H1 (cell line): ENCODE data around the gene GCSH. TPM values are rescaled to one million over a fixed set of nuclear protein-coding genes. Genes with fewer than 3 reads are reported as not detected.

Experiments
- CTCF ChIA-PET: fragments of 300-600 bp; sonication (Branson Sonifier 250); formaldehyde crosslinking; loops from one replicate; lab custom pipeline; 2021; ENCODE audit not compliant: partially characterized antibody; lab: Charles Lee
- POLR2A ChIA-PET: fragments of 300-600 bp; sonication (Branson Sonifier 250); formaldehyde crosslinking; loops from one replicate; lab custom pipeline; 2021; ENCODE audit warnings: inconsistent platforms; ENCODE audit not compliant: partially characterized antibody; lab: Charles Lee
- DNase-seq, 2 experiments: peaks; one replicate each; pipeline versions ENCODE4 v3.0.0 to v3.0.0-alpha.2; 2010 to 2022; ENCODE audit warnings: low spot score in 2 of 2, low read depth in 1 of 2, mixed read lengths in 1 of 2
- FAIRE-seq: peaks from 2 replicates; lab custom pipeline; 2011; peaks lifted over from hg19 to GRCh38; lab: Jason Lieb, UNC
- H2AFZ ChIP-seq: 2 replicates; pipeline ENCODE4 v1.8.1; 2012; ENCODE audit warnings: low read length, inconsistent platforms
- H2AK5ac ChIP-seq: 2 replicates; pipeline ENCODE4 v1.6.1; 2013; ENCODE audit warnings: low read depth, low read length
- H2BK120ac ChIP-seq: replicated peaks from 2 replicates; pipeline ENCODE3; 2013; ENCODE audit warnings: low read depth, low read length, inconsistent platforms
- H2BK12ac ChIP-seq: 2 replicates; pipeline ENCODE4 v1.6.1; 2013; ENCODE audit warnings: low read depth, low read length
- H2BK15ac ChIP-seq: 2 replicates; pipeline ENCODE4 v1.6.1; 2013; ENCODE audit warnings: low read length
- H2BK20ac ChIP-seq: 2 replicates; pipeline ENCODE4 v1.6.1; 2013; ENCODE audit warnings: low read length
- H2BK5ac ChIP-seq: 2 replicates; pipeline ENCODE4 v1.6.1; 2013; ENCODE audit warnings: low read depth, low read length
- H3K14ac ChIP-seq: 2 replicates; pipeline ENCODE4 v1.6.1; 2013; ENCODE audit warnings: inconsistent platforms; ENCODE audit not compliant: insufficient read length
- H3K18ac ChIP-seq: 2 replicates; pipeline ENCODE4 v1.6.1; 2013; ENCODE audit warnings: low read length; ENCODE audit errors: extremely low read depth
- H3K23ac ChIP-seq: 2 replicates; pipeline ENCODE4 v1.6.1; 2013; ENCODE audit warnings: inconsistent platforms; ENCODE audit not compliant: insufficient read length
- H3K23me2 ChIP-seq: 2 replicates; pipeline ENCODE4 v1.6.1; 2013; ENCODE audit warnings: low read depth, low read length
- H3K27ac ChIP-seq: 2 replicates; pipeline ENCODE4 v1.6.1; 2011; ENCODE audit warnings: low read depth, low read length, inconsistent platforms
- H3K27me3 ChIP-seq, 4 experiments: replicated peaks in 1 of 4; 1 replicate in 1 of 4; 2 replicates in 3 of 4; pipeline versions ENCODE4 v1.6.1 to v1.8.1; 2011 to 2013; ENCODE audit warnings: low read length in 3 of 4, mild to moderate bottlenecking in 3 of 4, inconsistent platforms in 2 of 4, mixed read lengths in 2 of 4, moderate library complexity in 1 of 4; ENCODE audit not compliant: control insufficient read depth in 3 of 4, insufficient read depth in 3 of 4; ENCODE audit errors: extremely low read depth in 1 of 4
- H3K36me3 ChIP-seq, 4 experiments: 2 replicates each; pipeline versions ENCODE4 v1.6.1 to v1.8.1; 2011 to 2013; ENCODE audit warnings: mild to moderate bottlenecking in 4 of 4, low read length in 3 of 4, moderate library complexity in 2 of 4, control low read depth in 1 of 4, inconsistent platforms in 1 of 4; ENCODE audit not compliant: insufficient read depth in 4 of 4, control insufficient read depth in 2 of 4
- H3K4ac ChIP-seq: replicated peaks from 2 replicates; pipeline ENCODE3; 2013; ENCODE audit warnings: low read length, low read depth, mixed read lengths, inconsistent platforms; ENCODE audit not compliant: insufficient read length
- H3K4me1 ChIP-seq, 4 experiments: replicated peaks in 1 of 4; 1 replicate in 1 of 4; 2 replicates in 3 of 4; pipeline versions ENCODE4 v1.6.1 to v1.8.1; 2011 to 2013; ENCODE audit warnings: low read length in 3 of 4, inconsistent platforms in 2 of 4, mixed read lengths in 1 of 4; ENCODE audit not compliant: insufficient read depth in 4 of 4, control insufficient read depth in 3 of 4
- H3K4me2 ChIP-seq, 2 experiments: 2 replicates each; pipeline versions ENCODE4 v1.6.1 to v1.8.1; 2011 to 2013; ENCODE audit warnings: low read depth in 2 of 2, low read length in 2 of 2, control low read depth in 1 of 2, inconsistent platforms in 1 of 2, mild to moderate bottlenecking in 1 of 2; ENCODE audit not compliant: insufficient read depth in 1 of 2
- H3K4me3 ChIP-seq, 4 experiments: fragments of 200-600, 300-600 bp in 1 of 4; sonication (generic), shearing (Covaris generic), sonication (Bioruptor Twin) in 1 of 4; 2 replicates each; pipeline versions ENCODE4 v1.5.1 to v1.8.1; 2011 to 2016; ENCODE audit warnings: low read length in 4 of 4, low read depth in 3 of 4, control low read depth in 2 of 4, inconsistent platforms in 2 of 4, mild to moderate bottlenecking in 2 of 4, mixed read lengths in 1 of 4, moderate library complexity in 1 of 4; ENCODE audit not compliant: insufficient read depth in 2 of 4; ENCODE audit errors: extremely low read depth in 1 of 4
- H3K56ac ChIP-seq: replicated peaks from 2 replicates; pipeline ENCODE3; 2013; ENCODE audit warnings: low read depth, mild to moderate bottlenecking, mixed read lengths, low read length, inconsistent platforms; ENCODE audit not compliant: insufficient read length
- H3K79me1 ChIP-seq: 2 replicates; pipeline ENCODE4 v1.6.1; 2013; ENCODE audit warnings: low read depth, low read length, control low read depth
- H3K79me2 ChIP-seq, 2 experiments: 2 replicates each; pipeline versions ENCODE4 v1.6.1 to v1.8.1; 2012 to 2013; ENCODE audit warnings: low read length in 2 of 2, mild to moderate bottlenecking in 2 of 2, inconsistent platforms in 1 of 2; ENCODE audit not compliant: insufficient read depth in 2 of 2, control insufficient read depth in 1 of 2
- H3K9ac ChIP-seq, 4 experiments: replicated peaks in 1 of 4; 1 replicate in 1 of 4; 2 replicates in 3 of 4; pipeline versions ENCODE4 v1.6.1 to v1.8.1; 2011 to 2013; ENCODE audit warnings: low read depth in 3 of 4, low read length in 3 of 4, control low read depth in 2 of 4, mild to moderate bottlenecking in 2 of 4, moderate library complexity in 2 of 4, inconsistent platforms in 1 of 4; ENCODE audit errors: extremely low read depth in 1 of 4
- H3K9me3 ChIP-seq, 2 experiments: 2 replicates each; pipeline versions ENCODE4 v1.6.1 to v1.8.1; 2012 to 2013; ENCODE audit warnings: mild to moderate bottlenecking in 2 of 2, moderate library complexity in 2 of 2, control low read depth in 1 of 2, inconsistent platforms in 1 of 2, low read depth in 1 of 2, low read length in 1 of 2, mixed read lengths in 1 of 2; ENCODE audit not compliant: insufficient read depth in 2 of 2
- H4K20me1 ChIP-seq, 2 experiments: replicated peaks in 1 of 2; 2 replicates each; pipeline versions ENCODE3 to v1.8.1; 2011 to 2013; ENCODE audit warnings: inconsistent platforms in 2 of 2, low read length in 2 of 2, mild to moderate bottlenecking in 1 of 2; ENCODE audit not compliant: insufficient read depth in 2 of 2, control insufficient read depth in 1 of 2
- H4K5ac ChIP-seq: 2 replicates; pipeline ENCODE4 v1.6.1; 2013; ENCODE audit warnings: low read length, low read depth, mixed read lengths, inconsistent platforms; ENCODE audit not compliant: insufficient read length
- H4K8ac ChIP-seq: 2 replicates; pipeline ENCODE4 v1.8.0; 2013; ENCODE audit warnings: mild to moderate bottlenecking, moderate library complexity, low read length, inconsistent platforms; ENCODE audit not compliant: insufficient read depth; ENCODE audit errors: extremely low read depth
- H4K91ac ChIP-seq: replicated peaks from 2 replicates; pipeline ENCODE3; 2013; ENCODE audit warnings: low read length, mixed read lengths, inconsistent platforms; ENCODE audit not compliant: insufficient read length
- BACH1 ChIP-seq: IDR thresholded peaks from 2 replicates; pipeline ENCODE4 v1.6.1; 2012; ENCODE audit warnings: low read length, improper control_type of control experiment
- CBX8 ChIP-seq: fragments of 300-800, 300-1000 bp; sonication (generic); IDR thresholded peaks from 2 replicates; pipeline ENCODE4 v1.7.1; 2016; ENCODE audit warnings: low read depth, low read length, borderline replicate concordance
- FOSL1 ChIP-seq: IDR thresholded peaks from 2 replicates; pipeline ENCODE4 v1.6.1; 2011; ENCODE audit warnings: mild to moderate bottlenecking, low read depth, low read length, moderate library complexity; ENCODE audit not compliant: insufficient read depth
- HDAC2 ChIP-seq, 2 experiments: fragments of 300-600 bp in 1 of 2; sonication (generic) in 1 of 2; IDR thresholded peaks; 2 replicates each; pipeline ENCODE4 v1.6.1; 2011 to 2012; ENCODE audit warnings: low read depth in 2 of 2, low read length in 2 of 2, mild to moderate bottlenecking in 2 of 2, moderate library complexity in 2 of 2, borderline replicate concordance in 1 of 2, inconsistent platforms in 1 of 2
- RFX5 ChIP-seq: IDR thresholded peaks from 2 replicates; pipeline ENCODE4 v1.6.1; 2011; ENCODE audit warnings: low read depth, low read length, improper control_type of control experiment, borderline replicate concordance
- SIRT6 ChIP-seq: IDR thresholded peaks from one replicate; pipeline ENCODE4 v1.7.1; 2012; ENCODE audit warnings: low read length, inconsistent platforms
- SRF ChIP-seq: IDR thresholded peaks from 2 replicates; pipeline ENCODE4 v1.6.1; 2011; ENCODE audit warnings: mild to moderate bottlenecking, low read depth, low read length, moderate library complexity
- USF2 ChIP-seq: IDR thresholded peaks from 2 replicates; pipeline ENCODE4 v1.6.1; 2011; ENCODE audit warnings: low read length, improper control_type of control experiment
- WGBS, 2 experiments: shearing (Covaris generic) in 1 of 2; methylation state at CpG; one replicate each; pipeline versions ENCODE4 v1.1.6 to v1.1.7; 2013 to 2015; ENCODE audit warnings: low lambda C conversion rate in 2 of 2, mixed read lengths in 2 of 2, inconsistent platforms in 1 of 2, low coverage in 1 of 2, missing lambda C conversion rate in 1 of 2; ENCODE audit not compliant: insufficient replicate concordance in 2 of 2, insufficient coverage in 1 of 2, insufficient read length in 1 of 2; ENCODE audit errors: extremely low coverage in 1 of 2, missing lambda C conversion rate in 1 of 2; 5-methylcytosine and 5-hydroxymethylcytosine counted together
- polyA plus RNA-seq, 7 experiments: library from polyadenylated mRNA; depleted of rRNA in 3 of 7; stranded (reverse) in 5 of 7; unstranded in 2 of 7; fragments of >200 nt in 5 of 7; fragments of 200-250 nt in 2 of 7; gene quantifications; 1 replicate in 5 of 7; 2 replicates in 1 of 7; 4 replicates in 1 of 7; pipeline versions ENCODE4 v1.2.1 to v1.2.3, GENCODE V29; 2011 to 2013; ENCODE audit warnings: missing spikeins in 2 of 7, mixed read lengths in 2 of 7
- total RNA-seq: library from RNA; stranded (reverse); fragmentation: NEBNext Ultra II Directional; extraction: Animal tissue kit (Norgen Biotek cat#: 25700); gene quantifications from 2 replicates; pipeline ENCODE4 v1.2.1, GENCODE V29; 2021

Gene GCSH
- total and polyA plus RNA-seq, 2 of the 8 experiments (the other 6 are each of a cell fraction or from before 2014, with no cell fraction given), result 28.2 to 108 TPM

GRCh38 chr16:81041696-81042095 lies 54.5 kb downstream of the GCSH start:
- H3K27me3 ChIP-seq, result no peaks in the 10 kb centered on the region
- H3K56ac ChIP-seq, result no peak overlapping the region
- no peak overlapping the region for H3K27ac ChIP-seq
- H3K23me2 ChIP-seq, result no peaks in the 10 kb centered on the region; the same call in 1 of the 2 replicates
- H2BK20ac ChIP-seq, result no peak overlapping the region
- no peak overlapping the region for H3K14ac ChIP-seq
- H2BK12ac ChIP-seq, result no peak overlapping the region
- H3K9me3 ChIP-seq, result no peaks in the 10 kb centered on the region
- H4K8ac ChIP-seq, result no peak overlapping the region
- WGBS, 2 experiments, result 88% methylated on average over 4 of the region's 4 CpGs; no CpG with 5 or more reads in 1 of the 2 experiments
- H2BK120ac ChIP-seq, result no peak overlapping the region
- no peak overlapping the region for H3K4me2 ChIP-seq
- H3K18ac ChIP-seq, result no peak overlapping the region
- H3K23ac ChIP-seq, result no peak overlapping the region
- no peak overlapping the region for H4K91ac ChIP-seq
- no peak for FAIRE-seq
- H3K79me2 ChIP-seq, result peaks cover 2 to 42% of the 10 kb centered on the region in 2 experiments
- H2BK5ac ChIP-seq, result no peak overlapping the region
- no peak overlapping the region for H2AFZ ChIP-seq
- H3K4ac ChIP-seq, result no peak overlapping the region
- no peak overlapping the region for H2AK5ac ChIP-seq
- TF ChIP-seq SIRT6, result no peak
- no peak for TF ChIP-seq FOSL1
- no peak for TF ChIP-seq BACH1
- no peak for TF ChIP-seq HDAC2 (IDR thresholded peaks at IDR 0.05; ENCODE audit: borderline replicate concordance in 1 of 2, low read depth in 2 of 2, low read length in 2 of 2)
- no peak for TF ChIP-seq USF2
- no peak for TF ChIP-seq RFX5
- TF ChIP-seq SRF, result no peak
- TF ChIP-seq CBX8, result no peak
- TF ChIP-seq, all 59 proteins: peak for 0
- DNase-seq, result no peak
- Histone ChIP-seq H3K4me3 (no peak overlapping the region), H3K4me1 (peaks cover 0 to 6% (median 2%) of the 10 kb centered on the region in 4 experiments; a peak in 4 of 7 replicates), H3K9ac (no peak overlapping the region), H3K36me3 (peaks cover 14 to 62% (median 45%) of the 10 kb centered on the region in 4 experiments), H3K79me1 (peaks cover 6% of the 10 kb centered on the region), H4K5ac (no peak overlapping the region), H2BK15ac (no peak overlapping the region), H4K20me1 (peaks cover 2 to 11% of the 10 kb centered on the region in 2 experiments)
- ChIA-PET CTCF (no interaction called here), POLR2A (interaction anchor here (2.1 kb wide), 1 partner anchor 32 kb away, joined by 5 read pairs; no protein-coding TSS in a partner anchor)
